ENCODE results near the gene HSD17B1.

DNA sequence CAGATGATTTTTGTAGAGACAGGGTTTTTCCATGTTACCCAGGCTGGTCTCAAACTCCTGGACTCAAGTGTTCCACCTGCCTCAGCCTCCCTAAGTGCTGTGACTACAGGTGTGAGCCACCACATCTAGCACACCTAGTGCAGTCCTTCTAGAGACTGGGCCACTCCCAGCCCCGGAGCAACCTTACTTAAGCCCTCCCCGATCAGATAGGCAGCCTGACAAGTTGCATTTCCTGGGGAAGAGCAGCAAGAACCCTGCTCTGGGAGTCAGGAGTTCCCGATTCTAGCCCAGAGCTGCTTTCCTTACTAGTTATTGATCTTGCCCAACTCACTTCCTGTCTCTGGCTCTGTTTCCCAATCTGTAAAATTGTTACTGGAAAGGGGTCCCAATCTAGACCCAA, 23.7 kb upstream of the HSD17B1 start:
- TF ChIP-seq, protein P1, sequence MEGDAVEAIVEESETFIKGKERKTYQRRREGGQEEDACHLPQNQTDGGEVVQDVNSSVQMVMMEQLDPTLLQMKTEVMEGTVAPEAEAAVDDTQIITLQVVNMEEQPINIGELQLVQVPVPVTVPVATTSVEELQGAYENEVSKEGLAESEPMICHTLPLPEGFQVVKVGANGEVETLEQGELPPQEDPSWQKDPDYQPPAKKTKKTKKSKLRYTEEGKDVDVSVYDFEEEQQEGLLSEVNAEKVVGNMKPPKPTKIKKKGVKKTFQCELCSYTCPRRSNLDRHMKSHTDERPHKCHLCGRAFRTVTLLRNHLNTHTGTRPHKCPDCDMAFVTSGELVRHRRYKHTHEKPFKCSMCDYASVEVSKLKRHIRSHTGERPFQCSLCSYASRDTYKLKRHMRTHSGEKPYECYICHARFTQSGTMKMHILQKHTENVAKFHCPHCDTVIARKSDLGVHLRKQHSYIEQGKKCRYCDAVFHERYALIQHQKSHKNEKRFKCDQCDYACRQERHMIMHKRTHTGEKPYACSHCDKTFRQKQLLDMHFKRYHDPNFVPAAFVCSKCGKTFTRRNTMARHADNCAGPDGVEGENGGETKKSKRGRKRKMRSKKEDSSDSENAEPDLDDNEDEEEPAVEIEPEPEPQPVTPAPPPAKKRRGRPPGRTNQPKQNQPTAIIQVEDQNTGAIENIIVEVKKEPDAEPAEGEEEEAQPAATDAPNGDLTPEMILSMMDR (IDR thresholded peaks at IDR 0.05; ENCODE audit: low read length): no peak
- TF ChIP-seq EZH2 (optimal IDR thresholded peaks at IDR 0.05; ENCODE audit: low read depth, low read length) (no peak), EZH2phosphoT487 (IDR thresholded peaks at IDR 0.05; ENCODE audit: low read length) (no peak)
